NB4 (cell line): ENCODE results near the gene MBNL2.

Experiments
- DNase-seq: peaks from one replicate; pipeline ENCODE4 v3.0.0; 2010; ENCODE audit warnings: low read depth
- H3K4me3 ChIP-seq: one replicate; pipeline ENCODE4 v1.5.1; 2011; ENCODE audit warnings: mild to moderate bottlenecking, low read depth, low read length, moderate library complexity
- CTCF ChIP-seq: IDR thresholded peaks from one replicate; pipeline ENCODE4 v1.5.1; 2012; ENCODE audit warnings: low read depth, low read length
- MYC ChIP-seq: IDR thresholded peaks from 2 replicates; pipeline ENCODE4 v1.6.1; 2011; ENCODE audit warnings: low read depth, low read length
- POLR2A ChIP-seq: IDR thresholded peaks from 2 replicates; pipeline ENCODE4 v1.6.1; 2011; ENCODE audit warnings: mild to moderate bottlenecking; ENCODE audit not compliant: insufficient read length; ENCODE audit errors: extremely low read depth
- TF ChIP-seq, protein P1 (sequence below): IDR thresholded peaks from 2 replicates; pipeline ENCODE4 v1.6.1; 2011; ENCODE audit warnings: low read depth, low read length

MBNL2 gene

GRCh38 chr13:97352815-97353214 is 130.7 kb downstream of the MBNL2 start:
- no peak for DNase-seq
- no peak overlapping the region for H3K4me3 ChIP-seq
- TF ChIP-seq CTCF = no peak
- TF ChIP-seq POLR2A = no peak
- no peak for TF ChIP-seq MYC
- TF ChIP-seq, protein P1, sequence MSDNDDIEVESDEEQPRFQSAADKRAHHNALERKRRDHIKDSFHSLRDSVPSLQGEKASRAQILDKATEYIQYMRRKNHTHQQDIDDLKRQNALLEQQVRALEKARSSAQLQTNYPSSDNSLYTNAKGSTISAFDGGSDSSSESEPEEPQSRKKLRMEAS = no peak

DNA sequence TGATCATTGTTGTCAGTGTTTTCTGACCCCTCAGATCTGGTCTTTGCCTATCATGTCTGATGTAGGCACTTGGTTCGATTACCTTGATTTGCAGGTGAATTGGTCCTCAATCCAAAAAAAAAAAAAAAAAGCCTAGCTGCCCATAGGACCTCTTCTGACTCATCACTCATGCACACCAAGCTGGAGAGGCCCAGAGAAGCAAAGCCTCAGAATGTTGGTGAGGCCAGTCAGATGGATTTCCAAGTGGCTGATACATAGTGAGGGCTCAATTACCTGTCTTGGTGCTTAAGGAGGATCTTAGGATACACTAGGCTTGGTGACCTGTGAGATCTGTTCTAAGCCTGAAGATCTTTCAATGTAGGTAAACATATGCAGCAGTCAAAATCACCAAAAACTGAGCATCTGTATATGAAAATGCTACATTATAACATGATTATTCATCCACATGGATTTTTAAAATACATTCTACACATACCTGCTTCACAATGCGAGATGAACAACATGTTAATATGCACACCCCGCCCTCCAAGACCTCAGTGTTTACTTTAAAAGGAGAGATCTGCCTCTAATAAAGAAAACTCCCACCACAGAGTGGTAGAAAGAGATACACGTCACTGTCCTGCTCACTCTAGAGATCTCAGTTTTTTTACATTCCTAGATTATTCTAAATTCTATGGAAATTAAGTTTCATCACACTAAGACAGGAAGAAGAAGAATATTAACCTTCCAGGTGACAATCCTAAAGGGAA is 132.0 kb downstream of the MBNL2 start:
- TF ChIP-seq POLR2A = no peak
- TF ChIP-seq MYC = no peak
- TF ChIP-seq, protein P1 = no peak
- TF ChIP-seq CTCF = no peak
- H3K4me3 ChIP-seq = no peak overlapping the region

GRCh38 chr13:97354808-97355207 is 132.7 kb downstream of the MBNL2 start:
- H3K4me3 ChIP-seq = no peak overlapping the region
- DNase-seq = no peak
- TF ChIP-seq, protein P1 = no peak
- TF ChIP-seq CTCF = no peak
- no peak for TF ChIP-seq MYC
- no peak for TF ChIP-seq POLR2A

More for the DNA sequence above, 132.0 kb downstream of the MBNL2 start:
- no peak for DNase-seq

- TF ChIP-seq MYC (no peak), POLR2A (no peak), CTCF (no peak)
- TF ChIP-seq, protein P1 = no peak
- DNase-seq = no peak
- H3K4me3 ChIP-seq = no peak overlapping the region
Observed at GRCh38 chr13:97356592-97356991, 134.5 kb downstream of the MBNL2 start.

DNA sequence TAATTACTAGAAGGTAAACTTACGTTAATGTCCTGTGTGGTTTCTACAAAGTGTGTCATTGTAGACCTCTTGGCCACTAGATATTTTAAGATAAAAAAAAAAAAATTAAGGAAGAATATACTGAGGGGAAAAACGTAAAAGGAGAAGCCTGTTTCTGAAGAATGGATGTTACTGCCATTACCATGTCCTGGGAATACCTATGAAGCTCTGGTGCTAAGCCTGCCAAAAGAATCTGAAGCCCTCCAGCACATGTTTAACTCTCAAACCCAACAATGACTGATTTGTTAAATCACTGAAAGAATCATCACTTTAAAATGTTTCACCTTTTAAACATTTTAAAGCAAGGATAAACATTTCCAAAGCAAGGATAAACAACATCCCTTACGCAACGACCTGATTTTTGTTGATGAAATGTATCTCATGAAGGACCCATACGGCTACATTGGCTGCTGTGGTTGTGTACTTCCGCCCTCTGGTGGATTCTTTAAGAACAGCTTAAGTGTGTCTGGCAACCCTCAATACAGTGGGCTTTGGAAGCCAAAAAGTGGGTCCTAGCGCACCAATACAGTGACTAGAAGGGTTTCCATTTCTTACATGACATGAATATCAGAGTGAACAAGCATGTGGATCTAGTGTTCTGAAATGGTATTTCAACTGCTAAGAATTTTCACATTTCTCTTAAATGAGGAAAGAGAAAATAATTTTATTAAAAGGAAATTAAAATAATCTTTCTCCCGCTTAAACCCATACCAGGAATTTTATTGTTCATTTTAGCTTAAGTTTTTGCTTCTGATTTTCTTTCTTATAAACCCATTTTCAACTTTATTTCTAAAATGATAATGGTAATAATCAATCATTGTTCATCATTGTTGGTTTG is 137.3 kb downstream of the MBNL2 start:
- peak; percentile 84 for DNase-seq
- TF ChIP-seq CTCF (peak; percentile 86), MYC (no peak), POLR2A (no peak)
- TF ChIP-seq, protein P1 = no peak
- no peak overlapping the region for H3K4me3 ChIP-seq
